ENCODE measurements around the gene ITGA5.
"Not testable (repeated sequence)": the region's sequence is repeated elsewhere in the genome, so short reads cannot be mapped to it uniquely, and the experiment has no call there.

ITGA5 gene

GRCh38 chr12:54358191-54358944 lies 60.7 kb downstream of the ITGA5 start:
- in situ Hi-C loops (cut with MboI; ENCODE audit: low sequenced_read_pairs): no loop called here

GRCh38 chr12:54357506-54358190 lies 61.4 kb downstream of the ITGA5 start:
- in situ Hi-C loops (cut with MboI; ENCODE audit: low sequenced_read_pairs): no loop called here

GRCh38 chr12:54356951-54357356 lies 62.1 kb downstream of the ITGA5 start:
- in situ Hi-C loops (cut with MboI; ENCODE audit: low sequenced_read_pairs): no loop called here

GRCh38 chr12:54356228-54356627 lies 62.8 kb downstream of the ITGA5 start:
- in situ Hi-C loops (cut with MboI; ENCODE audit: low sequenced_read_pairs): no loop called here

GRCh38 chr12:54355104-54355815 lies 63.8 kb downstream of the ITGA5 start:
- in situ Hi-C loops (cut with MboI; ENCODE audit: low sequenced_read_pairs): no loop called here

GRCh38 chr12:54354271-54354670 lies 64.8 kb downstream of the ITGA5 start:
- in situ Hi-C loops (cut with MboI; ENCODE audit: low sequenced_read_pairs): not testable (repeated sequence)

- in situ Hi-C loops (cut with MboI; ENCODE audit: low sequenced_read_pairs): no loop called here
Measured at GRCh38 chr12:54352891-54353874, 65.9 kb downstream of the ITGA5 start.

GRCh38 chr12:54352022-54352531 lies 67.0 kb downstream of the ITGA5 start:
- in situ Hi-C loops (cut with MboI; ENCODE audit: low sequenced_read_pairs): no loop called here

GRCh38 chr12:54351341-54351740 lies 67.7 kb downstream of the ITGA5 start:
- in situ Hi-C loops (cut with MboI; ENCODE audit: low sequenced_read_pairs): no loop called here

- in situ Hi-C loops (cut with MboI; ENCODE audit: low sequenced_read_pairs): no loop called here
Measured at GRCh38 chr12:54350743-54351142, 68.3 kb downstream of the ITGA5 start.

- in situ Hi-C loops (cut with MboI; ENCODE audit: low sequenced_read_pairs): no loop called here
Measured at GRCh38 chr12:54349679-54350078, 69.4 kb downstream of the ITGA5 start.

GRCh38 chr12:54349036-54349435 lies 70.0 kb downstream of the ITGA5 start:
- in situ Hi-C loops (cut with MboI; ENCODE audit: low sequenced_read_pairs): no loop called here
